ENCODE data around the gene LPP.

DNA sequence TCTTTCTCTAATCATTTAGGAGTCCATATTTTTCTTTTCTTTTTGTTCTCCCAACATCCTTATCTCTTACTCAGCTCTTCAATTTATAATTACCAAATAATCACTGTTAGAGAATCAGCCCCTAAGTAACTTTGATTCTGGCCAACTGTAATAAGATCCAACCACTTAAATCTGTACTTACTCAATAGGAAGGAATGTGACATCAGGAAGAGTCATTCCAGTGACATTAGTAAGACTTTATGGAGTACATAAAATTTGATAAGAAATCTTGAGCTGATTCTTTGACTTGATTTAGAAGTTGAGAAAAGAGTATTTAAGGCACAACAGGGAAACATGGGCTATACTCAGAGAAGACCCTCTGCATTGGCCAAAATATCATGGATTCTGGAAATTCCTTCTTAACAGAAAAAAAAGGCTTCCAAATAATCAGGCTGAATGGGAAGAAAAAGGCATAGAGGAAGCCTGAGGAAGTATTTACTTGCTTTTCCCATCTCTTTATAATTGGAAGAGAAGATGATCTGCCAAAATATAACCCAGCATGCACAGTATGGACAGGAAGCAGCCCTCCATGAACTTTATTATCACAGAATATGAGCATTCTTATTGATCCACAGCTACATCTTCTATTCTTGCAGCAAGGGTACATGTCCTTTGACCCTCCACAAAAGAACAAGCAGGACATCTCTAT lies 728.1 kb downstream of the LPP start:
- TF ChIP-seq POLR2A (IDR thresholded peaks at IDR 0.05; ENCODE audit: low read depth, low read length) (no peak), TAF1 (IDR thresholded peaks at IDR 0.05; ENCODE audit: borderline replicate concordance, low read depth, low read length) (no peak), POLR2AphosphoS5 (IDR thresholded peaks at IDR 0.05; ENCODE audit: low read depth, low read length) (no peak)
